H54 (cell line): ENCODE measurements around the gene RPS6KA4.
"Not testable (repeated sequence)": the region's sequence is repeated elsewhere in the genome, so short reads cannot be mapped to it uniquely, and the experiment has no call there.

Experiments used
- DNase-seq: peaks from one replicate; pipeline ENCODE4 v3.0.0; 2011; ENCODE audit warnings: low spot score, mixed read lengths; ENCODE audit not compliant: insufficient read length
- FAIRE-seq: peaks from 3 replicates; lab custom pipeline; 2011; peaks lifted over from hg19 to GRCh38; lab: Jason Lieb, UNC
- POLR2A ChIP-seq: IDR thresholded peaks from 2 replicates; pipeline ENCODE4 v1.6.1; 2011; ENCODE audit warnings: low read depth, mild to moderate bottlenecking, low read length

RPS6KA4 gene

GRCh38 chr11:64358907-64359711, at the start of gene RPS6KA4:
Gene RPS6KA4 (plus strand): TSS chr11:64359162. CDS start chr11:64359236, 74 bp downstream.
- DNase-seq (peak; percentile 82), FAIRE-seq (no peak)
- TF ChIP-seq POLR2A = peak; percentile 76

- no peak for TF ChIP-seq POLR2A
- FAIRE-seq (no peak), DNase-seq (no peak)
Measured at GRCh38 chr11:64312947-64313346, 46.0 kb upstream of the RPS6KA4 start.

- no peak for FAIRE-seq
- no peak for TF ChIP-seq POLR2A
- no peak for DNase-seq
Measured at GRCh38 chr11:64313491-64314145, 45.3 kb upstream of the RPS6KA4 start.

- TF ChIP-seq POLR2A = no peak
- no peak for DNase-seq
- no peak for FAIRE-seq
Measured at GRCh38 chr11:64314146-64314804, 44.7 kb upstream of the RPS6KA4 start.

GRCh38 chr11:64314805-64315561, 44.0 kb upstream of the RPS6KA4 start:
- FAIRE-seq (no peak), DNase-seq (no peak)
- no peak for TF ChIP-seq POLR2A

GRCh38 chr11:64315667-64316526, 43.1 kb upstream of the RPS6KA4 start:
- FAIRE-seq, DNase-seq: not testable (repeated sequence)

GRCh38 chr11:64316672-64317324, 42.2 kb upstream of the RPS6KA4 start:
- no peak for TF ChIP-seq POLR2A
- DNase-seq (no peak), FAIRE-seq (no peak)

GRCh38 chr11:64317325-64317960, 41.5 kb upstream of the RPS6KA4 start, which contains the start of gene TRMT112:
Gene TRMT112 (minus strand): TSS chr11:64317559. CDS start chr11:64317526, 33 bp downstream.
- FAIRE-seq = peak; percentile 75
- peak; percentile 68 for TF ChIP-seq POLR2A
- DNase-seq = peak; percentile 92

GRCh38 chr11:64317961-64318765, 40.8 kb upstream of the RPS6KA4 start, which contains the start of gene PRDX5:
Gene PRDX5 (plus strand): TSS chr11:64318121. CDS start chr11:64318216, 95 bp downstream.
- FAIRE-seq (no peak), DNase-seq (peak; percentile 86)
- TF ChIP-seq POLR2A = peak; percentile 88

- no peak for DNase-seq
- no peak for FAIRE-seq
- TF ChIP-seq POLR2A = no peak
Measured at GRCh38 chr11:64318766-64319761, 39.9 kb upstream of the RPS6KA4 start.
